Astrocyte (in vitro differentiated cells and primary cell): ENCODE data around the gene ETV6. TPM values are rescaled to one million over a fixed set of nuclear protein-coding genes. Genes with fewer than 3 reads are reported as not detected.

ENCODE experiments used
- DNase-seq: peaks from one replicate; pipeline ENCODE4 v3.0.0-alpha.2; 2010; ENCODE audit warnings: low read depth
- FAIRE-seq: peaks from 2 replicates; lab custom pipeline; 2011; peaks lifted over from hg19 to GRCh38; lab: Jason Lieb, UNC
- H2AFZ ChIP-seq: 2 replicates; pipeline ENCODE4 v1.6.0; 2012; ENCODE audit warnings: low read depth, low read length, inconsistent platforms
- H3K27ac ChIP-seq: 2 replicates; pipeline ENCODE4 v1.5.1; 2011; ENCODE audit warnings: low read depth, low read length, inconsistent platforms
- H3K27me3 ChIP-seq: 2 replicates; pipeline ENCODE4 v1.6.0; 2011; ENCODE audit warnings: low read length, inconsistent platforms; ENCODE audit not compliant: insufficient read depth
- H3K36me3 ChIP-seq: 2 replicates; pipeline ENCODE4 v1.5.1; 2011; ENCODE audit warnings: low read length, inconsistent platforms; ENCODE audit not compliant: insufficient read depth
- H3K4me1 ChIP-seq: 2 replicates; pipeline ENCODE4 v1.5.1; 2011; ENCODE audit warnings: low read length, inconsistent platforms; ENCODE audit not compliant: insufficient read depth
- H3K4me2 ChIP-seq: 2 replicates; pipeline ENCODE4 v1.6.0; 2012; ENCODE audit warnings: low read length, inconsistent platforms
- H3K4me3 ChIP-seq: 2 replicates; pipeline ENCODE4 v1.5.1; 2011; ENCODE audit warnings: low read depth, mild to moderate bottlenecking, low read length, inconsistent platforms; ENCODE audit not compliant: insufficient read depth
- H3K79me2 ChIP-seq: 2 replicates; pipeline ENCODE4 v1.6.0; 2012; ENCODE audit warnings: mild to moderate bottlenecking, low read length, inconsistent platforms; ENCODE audit not compliant: insufficient read depth
- H3K9ac ChIP-seq: 2 replicates; pipeline ENCODE4 v1.6.0; 2012; ENCODE audit warnings: mild to moderate bottlenecking, low read length, inconsistent platforms
- H3K9me3 ChIP-seq: 2 replicates; pipeline ENCODE4 v1.5.1; 2012; ENCODE audit warnings: low read depth, mild to moderate bottlenecking, low read length, inconsistent platforms; ENCODE audit not compliant: insufficient read depth
- H4K20me1 ChIP-seq: 2 replicates; pipeline ENCODE4 v1.6.0; 2012; ENCODE audit warnings: low read length, inconsistent platforms; ENCODE audit not compliant: insufficient read depth
- H3K27ac Mint-ChIP-seq: one replicate; pipeline ENCODE4 v1.8.0; 2021; ENCODE audit warnings: mild to moderate bottlenecking, mixed read lengths; ENCODE audit not compliant: unreplicated experiment
- H3K27me3 Mint-ChIP-seq: one replicate; pipeline ENCODE4 v1.8.0; 2021; ENCODE audit warnings: low read depth, mixed read lengths; ENCODE audit not compliant: unreplicated experiment
- H3K36me3 Mint-ChIP-seq: one replicate; pipeline ENCODE4 v1.8.0; 2021; ENCODE audit warnings: low read depth, mixed read lengths; ENCODE audit not compliant: unreplicated experiment
- H3K4me1 Mint-ChIP-seq: one replicate; pipeline ENCODE4 v1.8.0; 2021; ENCODE audit warnings: low read depth, mixed read lengths; ENCODE audit not compliant: unreplicated experiment
- H3K4me3 Mint-ChIP-seq: one replicate; pipeline ENCODE4 v1.8.0; 2021; ENCODE audit warnings: mild to moderate bottlenecking, moderate library complexity, mixed read lengths; ENCODE audit not compliant: unreplicated experiment
- H3K9me3 Mint-ChIP-seq: one replicate; pipeline ENCODE4 v1.8.0; 2021; ENCODE audit warnings: mild to moderate bottlenecking, mixed read lengths; ENCODE audit not compliant: unreplicated experiment
- CTCF ChIP-seq: IDR thresholded peaks from 2 replicates; pipeline ENCODE4 v1.5.1; 2011; ENCODE audit warnings: low read depth, mild to moderate bottlenecking, inconsistent platforms, low read length, moderate library complexity; ENCODE audit not compliant: insufficient read depth
- EZH2 ChIP-seq: IDR thresholded peaks from 2 replicates; pipeline ENCODE4 v1.6.1; 2012; ENCODE audit warnings: mild to moderate bottlenecking, low read length, inconsistent platforms; ENCODE audit not compliant: insufficient read depth
- total RNA-seq: library from RNA; stranded (reverse); gene quantifications from 2 replicates; pipeline ENCODE4 v1.2.1, GENCODE V29; 2021

Gene ETV6
- total RNA-seq, 1 donor from 2014 or later = 41.2 TPM

GRCh38 chr12:11765817-11766794 lies 116.6 kb downstream of the ETV6 start:
- Mint-ChIP-seq H3K4me1 (peaks cover 53% of the 10 kb centered on the region), H3K4me3 (no peak overlapping the region), H3K36me3 (peaks cover 12% of the 10 kb centered on the region), H3K9me3 (no peaks in the 10 kb centered on the region), H3K27me3 (no peaks in the 10 kb centered on the region), H3K27ac (peak overlapping the region; percentile 87)
- Histone ChIP-seq H3K4me2 (peak overlapping the region; percentile 54), H3K4me3 (peak overlapping the region; percentile 9), H4K20me1 (no peaks in the 10 kb centered on the region), H3K79me2 (peaks cover 57% of the 10 kb centered on the region), H3K27me3 (no peaks in the 10 kb centered on the region), H2AFZ (no peak overlapping the region), H3K4me1 (peaks cover 46% of the 10 kb centered on the region), H3K9ac (peak overlapping the region; percentile 62), H3K27ac (peak overlapping the region; percentile 92), H3K36me3 (peaks cover 5% of the 10 kb centered on the region), H3K9me3 (no peaks in the 10 kb centered on the region)
- DNase-seq (peak; percentile 93), FAIRE-seq (peak; percentile 49)
- TF ChIP-seq CTCF (no peak), EZH2 (no peak)

GRCh38 chr12:11767029-11767724 lies 117.7 kb downstream of the ETV6 start:
- H3K79me2 ChIP-seq = peaks cover 51% of the 10 kb centered on the region
- no peaks in the 10 kb centered on the region for H3K9me3 ChIP-seq
- DNase-seq = no peak
- no peak for FAIRE-seq
- Mint-ChIP-seq H3K27ac (peak overlapping the region; percentile 87), H3K4me3 (peak overlapping the region; percentile 23), H3K27me3 (no peaks in the 10 kb centered on the region), H3K36me3 (peaks cover 17% of the 10 kb centered on the region), H3K4me1 (peaks cover 60% of the 10 kb centered on the region), H3K9me3 (no peaks in the 10 kb centered on the region)
- H3K9ac ChIP-seq = no peak overlapping the region
- peaks cover 52% of the 10 kb centered on the region for H3K4me1 ChIP-seq
- no peak overlapping the region for H2AFZ ChIP-seq
- H3K27ac ChIP-seq = no peak overlapping the region
- TF ChIP-seq EZH2 (no peak), CTCF (no peak)
- H3K36me3 ChIP-seq = no peaks in the 10 kb centered on the region
- H3K4me3 ChIP-seq = no peak overlapping the region
- H4K20me1 ChIP-seq = no peaks in the 10 kb centered on the region
- H3K4me2 ChIP-seq = no peak overlapping the region
- no peaks in the 10 kb centered on the region for H3K27me3 ChIP-seq
